ENCODE measurements around the gene CMPK2. TPM values are rescaled to one million over a fixed set of nuclear protein-coding genes. Genes with fewer than 3 reads are reported as not detected.

Gene CMPK2
- total and polyA plus RNA-seq, 2 donors: 9.3 to 27.2 TPM

DNA sequence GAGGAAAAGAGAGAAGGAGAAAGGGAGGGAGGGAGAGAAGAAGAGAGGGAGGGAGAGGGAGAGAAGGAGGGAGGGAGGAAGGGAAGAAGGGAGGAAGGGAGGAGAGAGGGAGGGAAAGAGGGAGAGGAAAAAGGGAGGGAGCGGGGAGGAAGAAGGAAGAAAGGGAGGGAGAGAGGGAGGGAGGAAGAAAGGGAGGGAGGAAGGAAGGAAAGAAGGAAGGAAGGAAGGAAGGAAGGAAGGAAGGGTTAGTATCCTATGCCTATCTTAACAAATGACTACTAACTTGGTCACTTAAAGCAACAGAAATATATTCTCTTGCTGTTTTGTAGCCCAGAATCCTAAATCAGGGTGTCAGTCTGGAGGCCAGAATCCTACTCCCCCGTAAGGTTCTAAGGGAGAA, 52.1 kb downstream of the CMPK2 start:
- Histone ChIP-seq H3K4me1 (ENCODE audit: control insufficient read depth in 2 of 2, insufficient read depth in 2 of 2, low read length in 2 of 2) (no peaks in the 10 kb centered on the region), H3K9me3 (ENCODE audit: control insufficient read depth in 2 of 2, insufficient read depth in 1 of 2, low read length in 1 of 2) (no peaks in the 10 kb centered on the region), H3K36me3 (ENCODE audit: control insufficient read depth in 2 of 2, insufficient read depth in 2 of 2, low read length in 1 of 2) (no peaks in the 10 kb centered on the region), H3K4me3 (ENCODE audit: low read length in 2 of 2) (no peak overlapping the region), H3K27ac (ENCODE audit: low read depth in 1 of 2, low read length in 1 of 2) (no peak overlapping the region), H3K27me3 (ENCODE audit: control insufficient read depth in 2 of 2, insufficient read depth in 1 of 2, low read length in 1 of 2) (peaks cover 0 to 2% of the 10 kb centered on the region in 2 donors)
- no peak for DNase-seq (ENCODE audit: low read depth in 6 of 9, low spot score in 9 of 9)
- WGBS: 98% methylated on average over 2 of the region's 2 CpGs

GRCh38 chr2:6812857-6813530, 52.7 kb downstream of the CMPK2 start:
- Histone ChIP-seq H3K4me3 (ENCODE audit: low read length in 2 of 2) (no peak overlapping the region), H3K4me1 (ENCODE audit: control insufficient read depth in 2 of 2, insufficient read depth in 2 of 2, low read length in 2 of 2) (no peaks in the 10 kb centered on the region), H3K27me3 (ENCODE audit: control insufficient read depth in 2 of 2, insufficient read depth in 1 of 2, low read length in 1 of 2) (peaks cover 0 to 2% of the 10 kb centered on the region in 2 donors), H3K27ac (ENCODE audit: low read depth in 1 of 2, low read length in 1 of 2) (no peak overlapping the region), H3K36me3 (ENCODE audit: control insufficient read depth in 2 of 2, insufficient read depth in 2 of 2, low read length in 1 of 2) (no peaks in the 10 kb centered on the region), H3K9me3 (ENCODE audit: control insufficient read depth in 2 of 2, insufficient read depth in 1 of 2, low read length in 1 of 2) (no peaks in the 10 kb centered on the region)
- DNase-seq (ENCODE audit: low read depth in 6 of 9, low spot score in 9 of 9): no peak
- WGBS: 92% methylated on average over 12 of the region's 12 CpGs

- H3K27ac ChIP-seq (ENCODE audit: low read depth in 1 of 2, low read length in 1 of 2): no peak overlapping the region
- H3K4me3 ChIP-seq (ENCODE audit: low read length in 2 of 2): no peak overlapping the region
- H3K36me3 ChIP-seq (ENCODE audit: control insufficient read depth in 2 of 2, insufficient read depth in 2 of 2, low read length in 1 of 2): no peaks in the 10 kb centered on the region
- no peaks in the 10 kb centered on the region for H3K4me1 ChIP-seq (ENCODE audit: control insufficient read depth in 2 of 2, insufficient read depth in 2 of 2, low read length in 2 of 2)
- no peak for DNase-seq (ENCODE audit: low read depth in 6 of 9, low spot score in 9 of 9)
- no peaks in the 10 kb centered on the region for H3K9me3 ChIP-seq (ENCODE audit: control insufficient read depth in 2 of 2, insufficient read depth in 1 of 2, low read length in 1 of 2)
- H3K27me3 ChIP-seq (ENCODE audit: control insufficient read depth in 2 of 2, insufficient read depth in 1 of 2, low read length in 1 of 2): peaks cover 0 to 9% of the 10 kb centered on the region in 2 donors
- 97% methylated on average over 6 of the region's 6 CpGs for WGBS
These were observed 54.7 kb downstream of the CMPK2 start for GRCh38 chr2:6810961-6811360.

GRCh38 chr2:6808426-6808825, 57.3 kb downstream of the CMPK2 start:
- H3K27me3 ChIP-seq (ENCODE audit: control insufficient read depth in 2 of 2, insufficient read depth in 1 of 2, low read length in 1 of 2): peaks cover 0 to 13% of the 10 kb centered on the region in 2 donors
- 90% methylated on average over 1 of the region's 1 CpG for WGBS
- no peaks in the 10 kb centered on the region for H3K36me3 ChIP-seq (ENCODE audit: control insufficient read depth in 2 of 2, insufficient read depth in 2 of 2, low read length in 1 of 2)
- no peaks in the 10 kb centered on the region for H3K4me1 ChIP-seq (ENCODE audit: control insufficient read depth in 2 of 2, insufficient read depth in 2 of 2, low read length in 2 of 2)
- no peak overlapping the region for H3K27ac ChIP-seq (ENCODE audit: low read depth in 1 of 2, low read length in 1 of 2)
- DNase-seq (ENCODE audit: low read depth in 6 of 9, low spot score in 9 of 9): no peak
- no peaks in the 10 kb centered on the region for H3K9me3 ChIP-seq (ENCODE audit: control insufficient read depth in 2 of 2, insufficient read depth in 1 of 2, low read length in 1 of 2)
- H3K4me3 ChIP-seq (ENCODE audit: low read length in 2 of 2): no peak overlapping the region

- Histone ChIP-seq H3K27me3 (ENCODE audit: control insufficient read depth in 2 of 2, insufficient read depth in 1 of 2, low read length in 1 of 2) (peaks cover 0 to 11% of the 10 kb centered on the region in 2 donors), H3K9me3 (ENCODE audit: control insufficient read depth in 2 of 2, insufficient read depth in 1 of 2, low read length in 1 of 2) (no peaks in the 10 kb centered on the region), H3K36me3 (ENCODE audit: control insufficient read depth in 2 of 2, insufficient read depth in 2 of 2, low read length in 1 of 2) (no peaks in the 10 kb centered on the region), H3K27ac (ENCODE audit: low read depth in 1 of 2, low read length in 1 of 2) (no peak overlapping the region), H3K4me3 (ENCODE audit: low read length in 2 of 2) (no peak overlapping the region), H3K4me1 (ENCODE audit: control insufficient read depth in 2 of 2, insufficient read depth in 2 of 2, low read length in 2 of 2) (no peaks in the 10 kb centered on the region)
- 88% methylated on average over 6 of the region's 6 CpGs for WGBS
- no peak for DNase-seq (ENCODE audit: low read depth in 6 of 9, low spot score in 9 of 9)
These were observed 59.1 kb downstream of the CMPK2 start for GRCh38 chr2:6806604-6807003.

DNA sequence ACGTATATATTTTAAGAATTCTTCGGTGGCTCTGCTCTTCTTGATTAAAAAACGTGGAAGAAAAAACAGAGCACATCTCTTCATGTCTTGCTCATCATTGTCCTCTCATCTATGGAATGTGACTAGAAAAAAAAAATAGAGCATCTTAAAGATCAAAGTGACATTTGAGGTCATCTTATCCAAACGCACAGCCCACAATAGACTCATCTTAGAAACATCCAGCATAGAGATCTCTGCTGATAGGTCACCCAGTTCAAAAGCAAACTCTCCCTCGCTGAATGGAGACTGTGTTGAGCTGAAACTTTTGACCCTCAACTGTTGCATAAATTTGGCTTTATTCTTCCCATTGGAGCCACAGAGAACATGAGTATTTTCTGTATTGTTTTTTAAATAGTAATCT, 65.2 kb downstream of the CMPK2 start:
- WGBS: 91% methylated on average over 5 of the region's 5 CpGs
- H3K27me3 ChIP-seq (ENCODE audit: control insufficient read depth in 2 of 2, insufficient read depth in 1 of 2, low read length in 1 of 2): peaks cover 0 to 2% of the 10 kb centered on the region in 2 donors
- no peaks in the 10 kb centered on the region for H3K9me3 ChIP-seq (ENCODE audit: control insufficient read depth in 2 of 2, insufficient read depth in 1 of 2, low read length in 1 of 2)
- H3K36me3 ChIP-seq (ENCODE audit: control insufficient read depth in 2 of 2, insufficient read depth in 2 of 2, low read length in 1 of 2): no peaks in the 10 kb centered on the region
- no peak overlapping the region for H3K4me3 ChIP-seq (ENCODE audit: low read length in 2 of 2)
- no peak overlapping the region for H3K27ac ChIP-seq (ENCODE audit: low read depth in 1 of 2, low read length in 1 of 2)
- no peaks in the 10 kb centered on the region for H3K4me1 ChIP-seq (ENCODE audit: control insufficient read depth in 2 of 2, insufficient read depth in 2 of 2, low read length in 2 of 2)
- DNase-seq (ENCODE audit: low read depth in 6 of 9, low spot score in 9 of 9): no peak

Other genes starting within 250 kb of the CMPK2 start
- 26.3 TPM for gene RSAD2, start 11.9 kb upstream of the CMPK2 start, total RNA-seq
- 8.2 TPM for gene RSAD2, start 11.9 kb upstream of the CMPK2 start, polyA plus RNA-seq
- 8.9 TPM for gene RNF144A, start 51.5 kb upstream of the CMPK2 start, total RNA-seq
- gene RNF144A, start 51.5 kb upstream of the CMPK2 start, polyA plus RNA-seq: 4.0 TPM